Measurements from ENCODE around the gene CALML5. TPM values are rescaled to one million over a fixed set of nuclear protein-coding genes. Genes with fewer than 3 reads are reported as not detected.

CALML5 gene
- total RNA-seq, 2 donors from 2014 or later: not detected

GRCh38 chr10:5538446-5538845 is 39.1 kb upstream of the CALML5 start:
- H3K36me3 Mint-ChIP-seq (ENCODE audit: low read depth): no peaks in the 10 kb centered on the region
- H3K4me1 Mint-ChIP-seq: no peaks in the 10 kb centered on the region
- no peak overlapping the region for H3K4me3 Mint-ChIP-seq
- H3K9me3 Mint-ChIP-seq: peaks cover 4% of the 10 kb centered on the region
- no peak for ATAC-seq (replicated peaks)
- no peak overlapping the region for H3K27ac Mint-ChIP-seq
- peaks cover 3% of the 10 kb centered on the region for H3K27me3 Mint-ChIP-seq

- H3K4me1 Mint-ChIP-seq: no peaks in the 10 kb centered on the region
- peaks cover 4% of the 10 kb centered on the region for H3K9me3 Mint-ChIP-seq
- peaks cover 3% of the 10 kb centered on the region for H3K27me3 Mint-ChIP-seq
- no peak for ATAC-seq (replicated peaks)
- H3K4me3 Mint-ChIP-seq: no peak overlapping the region
- H3K36me3 Mint-ChIP-seq (ENCODE audit: low read depth): no peaks in the 10 kb centered on the region
- no peak overlapping the region for H3K27ac Mint-ChIP-seq
These were observed 38.3 kb upstream of the CALML5 start for GRCh38 chr10:5537684-5538083.

GRCh38 chr10:5536486-5537081 is 37.2 kb upstream of the CALML5 start:
- peaks cover 3% of the 10 kb centered on the region for H3K27me3 Mint-ChIP-seq
- H3K4me3 Mint-ChIP-seq: no peak overlapping the region
- no peaks in the 10 kb centered on the region for H3K36me3 Mint-ChIP-seq (ENCODE audit: low read depth)

GRCh38 chr10:5534880-5535856 is 35.8 kb upstream of the CALML5 start:
- H3K36me3 Mint-ChIP-seq (ENCODE audit: low read depth): no peaks in the 10 kb centered on the region
- ATAC-seq (replicated peaks): no peak
- H3K9me3 Mint-ChIP-seq: no peaks in the 10 kb centered on the region
- H3K27me3 Mint-ChIP-seq: peaks cover 3% of the 10 kb centered on the region
- no peak overlapping the region for H3K27ac Mint-ChIP-seq
- no peak overlapping the region for H3K4me3 Mint-ChIP-seq
- H3K4me1 Mint-ChIP-seq: no peaks in the 10 kb centered on the region

More at GRCh38 chr10:5536486-5537081, 37.2 kb upstream of the CALML5 start:
- no peak for ATAC-seq (replicated peaks)
- no peaks in the 10 kb centered on the region for H3K4me1 Mint-ChIP-seq
- H3K9me3 Mint-ChIP-seq: no peaks in the 10 kb centered on the region
- H3K27ac Mint-ChIP-seq: no peak overlapping the region

GRCh38 chr10:5534051-5534821 is 34.9 kb upstream of the CALML5 start:
- Mint-ChIP-seq H3K4me1 (no peaks in the 10 kb centered on the region), H3K36me3 (ENCODE audit: low read depth) (no peaks in the 10 kb centered on the region), H3K27me3 (peaks cover 3% of the 10 kb centered on the region), H3K27ac (no peak overlapping the region), H3K4me3 (no peak overlapping the region), H3K9me3 (no peaks in the 10 kb centered on the region)
- no peak for ATAC-seq (replicated peaks)

GRCh38 chr10:5533098-5533731 is 33.8 kb upstream of the CALML5 start:
- Mint-ChIP-seq H3K4me1 (no peaks in the 10 kb centered on the region), H3K27ac (no peak overlapping the region), H3K27me3 (no peaks in the 10 kb centered on the region), H3K36me3 (ENCODE audit: low read depth) (no peaks in the 10 kb centered on the region), H3K9me3 (no peaks in the 10 kb centered on the region), H3K4me3 (no peak overlapping the region)
- no peak for ATAC-seq (replicated peaks)

GRCh38 chr10:5532618-5533097 is 33.3 kb upstream of the CALML5 start:
- ATAC-seq (replicated peaks): no peak
- Mint-ChIP-seq H3K27ac (no peak overlapping the region), H3K4me1 (no peaks in the 10 kb centered on the region), H3K4me3 (no peak overlapping the region), H3K27me3 (no peaks in the 10 kb centered on the region), H3K9me3 (no peaks in the 10 kb centered on the region), H3K36me3 (ENCODE audit: low read depth) (no peaks in the 10 kb centered on the region)

GRCh38 chr10:5532307-5532605 is 32.9 kb upstream of the CALML5 start:
- Mint-ChIP-seq H3K27ac (no peak overlapping the region), H3K9me3 (no peaks in the 10 kb centered on the region), H3K27me3 (no peaks in the 10 kb centered on the region), H3K4me1 (no peaks in the 10 kb centered on the region), H3K36me3 (ENCODE audit: low read depth) (no peaks in the 10 kb centered on the region), H3K4me3 (no peak overlapping the region)
- no peak for ATAC-seq (replicated peaks)

- Mint-ChIP-seq H3K4me3 (no peak overlapping the region), H3K27me3 (no peaks in the 10 kb centered on the region), H3K9me3 (no peaks in the 10 kb centered on the region), H3K4me1 (no peaks in the 10 kb centered on the region), H3K36me3 (ENCODE audit: low read depth) (no peaks in the 10 kb centered on the region), H3K27ac (no peak overlapping the region)
- no peak for ATAC-seq (replicated peaks)
These were observed 32.4 kb upstream of the CALML5 start for GRCh38 chr10:5531558-5532306.

GRCh38 chr10:5530846-5531557 is 31.6 kb upstream of the CALML5 start:
- no peak overlapping the region for H3K4me3 Mint-ChIP-seq
- H3K9me3 Mint-ChIP-seq: no peaks in the 10 kb centered on the region
- no peaks in the 10 kb centered on the region for H3K4me1 Mint-ChIP-seq
- H3K36me3 Mint-ChIP-seq (ENCODE audit: low read depth): no peaks in the 10 kb centered on the region
- no peaks in the 10 kb centered on the region for H3K27me3 Mint-ChIP-seq
- ATAC-seq (replicated peaks): no peak
- H3K27ac Mint-ChIP-seq: no peak overlapping the region

- Mint-ChIP-seq H3K27me3 (no peaks in the 10 kb centered on the region), H3K4me1 (no peaks in the 10 kb centered on the region), H3K9me3 (no peaks in the 10 kb centered on the region), H3K36me3 (ENCODE audit: low read depth) (no peaks in the 10 kb centered on the region), H3K27ac (no peak overlapping the region), H3K4me3 (no peak overlapping the region)
- no peak for ATAC-seq (replicated peaks)
These were observed 31.0 kb upstream of the CALML5 start for GRCh38 chr10:5530412-5530806.

GRCh38 chr10:5529702-5530411 is 30.5 kb upstream of the CALML5 start:
- no peak overlapping the region for H3K27ac Mint-ChIP-seq
- H3K4me1 Mint-ChIP-seq: no peaks in the 10 kb centered on the region
- no peaks in the 10 kb centered on the region for H3K27me3 Mint-ChIP-seq
- no peak overlapping the region for H3K4me3 Mint-ChIP-seq
- no peaks in the 10 kb centered on the region for H3K36me3 Mint-ChIP-seq (ENCODE audit: low read depth)
- H3K9me3 Mint-ChIP-seq: no peaks in the 10 kb centered on the region
- no peak for ATAC-seq (replicated peaks)

Measured in activated T-helper 17 cell treated with anti-CD3 and anti-CD28 coated beads, Interleukin-2, amount 50 U/mL, for 72 hours (primary cell).